Measurements from ENCODE around the gene HSPG2. TPM values are rescaled to one million over a fixed set of nuclear protein-coding genes. Genes with fewer than 3 reads are reported as not detected.
"Not testable (repeated sequence)": the region's sequence is repeated elsewhere in the genome, so short reads cannot be mapped to it uniquely, and the experiment has no call there.

HSPG2 gene
- total RNA-seq, 1 donor from 2014 or later: 1,406 TPM

DNA sequence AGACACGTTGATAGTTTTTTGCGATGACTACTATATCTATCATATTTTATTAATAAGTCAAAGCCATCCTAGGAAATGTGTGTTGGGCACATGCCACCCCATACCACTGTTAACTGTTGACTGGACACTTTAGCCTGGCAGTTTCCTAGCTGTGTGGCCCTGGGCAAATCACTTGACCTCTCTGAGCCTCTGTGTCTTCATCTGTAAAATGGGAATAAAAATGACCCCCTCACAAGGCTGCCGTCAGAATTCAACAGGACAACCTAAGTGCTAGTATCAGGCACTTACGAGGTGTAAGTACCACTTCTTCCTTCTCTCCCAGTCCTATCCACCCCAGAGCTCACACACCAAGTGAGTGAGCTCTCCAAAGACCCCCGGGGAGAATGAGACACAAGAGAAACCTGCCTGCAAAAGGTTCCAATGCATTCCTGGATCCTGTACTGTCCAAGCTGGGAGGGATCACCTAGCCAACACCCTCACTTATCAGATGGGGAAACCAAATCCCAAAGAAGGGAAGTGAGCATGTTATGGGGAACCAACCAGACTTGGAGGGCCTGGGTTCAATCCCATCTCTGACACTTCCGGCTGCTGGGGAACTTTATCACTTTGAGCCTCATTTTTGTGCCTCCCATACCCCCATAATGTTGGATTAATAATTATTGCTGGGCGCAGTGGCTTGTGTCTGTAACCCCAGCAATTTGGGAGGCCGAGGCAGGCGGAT lies 24.9 kb downstream of the HSPG2 start:
- no peak for DNase-seq

GRCh38 chr1:21911205-21912001 lies 25.7 kb downstream of the HSPG2 start:
- peak; percentile 43 for DNase-seq

- DNase-seq: peak; percentile 47
Measured at GRCh38 chr1:21910558-21911204, 26.4 kb downstream of the HSPG2 start.

- DNase-seq: peak; percentile 98
Measured at GRCh38 chr1:21909787-21910503, 27.2 kb downstream of the HSPG2 start.

DNA sequence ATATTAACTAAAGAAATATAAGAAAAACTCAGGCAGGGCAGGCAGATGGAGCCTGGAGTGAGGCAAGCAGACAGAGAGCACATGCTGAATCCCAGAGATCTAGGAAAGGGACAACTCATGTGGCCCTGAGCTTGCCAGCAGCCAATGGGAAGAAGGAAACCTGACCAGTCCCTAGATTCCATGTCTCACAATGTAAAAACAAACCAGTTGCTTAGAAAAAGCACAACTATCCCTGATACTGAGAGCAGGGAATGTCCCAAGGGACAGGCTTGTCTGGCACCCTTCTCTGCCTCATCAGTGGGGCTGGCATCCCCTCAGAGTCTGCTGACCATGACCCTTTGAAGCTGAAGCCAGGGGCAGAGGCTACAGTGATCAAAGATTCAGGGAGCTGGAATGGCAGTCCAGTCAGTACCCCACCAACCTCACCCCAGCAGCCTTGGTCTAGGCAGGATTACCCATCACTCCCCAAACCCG lies 27.8 kb downstream of the HSPG2 start:
- DNase-seq: peak; percentile 34

- not testable (repeated sequence) for DNase-seq
Measured at GRCh38 chr1:21907737-21908534, 29.2 kb downstream of the HSPG2 start.

DNA sequence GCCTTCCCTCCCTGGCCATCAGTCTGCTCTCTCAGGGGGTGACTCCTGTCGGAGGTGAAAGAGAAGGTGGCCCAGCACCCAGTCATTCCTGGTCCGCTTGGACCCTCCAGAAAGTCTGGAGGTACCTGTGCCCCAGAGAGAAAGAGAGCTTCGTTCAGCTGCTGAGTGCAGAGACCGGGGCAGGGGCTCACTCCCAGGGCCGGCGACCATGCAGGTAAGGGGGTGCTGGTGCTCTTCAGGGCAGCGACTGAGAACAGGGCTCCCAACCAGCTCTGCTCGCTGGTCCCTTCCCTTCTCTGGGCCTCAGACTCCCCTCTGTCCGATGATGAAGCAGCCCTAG lies 30.1 kb downstream of the HSPG2 start:
- DNase-seq: no peak

DNA sequence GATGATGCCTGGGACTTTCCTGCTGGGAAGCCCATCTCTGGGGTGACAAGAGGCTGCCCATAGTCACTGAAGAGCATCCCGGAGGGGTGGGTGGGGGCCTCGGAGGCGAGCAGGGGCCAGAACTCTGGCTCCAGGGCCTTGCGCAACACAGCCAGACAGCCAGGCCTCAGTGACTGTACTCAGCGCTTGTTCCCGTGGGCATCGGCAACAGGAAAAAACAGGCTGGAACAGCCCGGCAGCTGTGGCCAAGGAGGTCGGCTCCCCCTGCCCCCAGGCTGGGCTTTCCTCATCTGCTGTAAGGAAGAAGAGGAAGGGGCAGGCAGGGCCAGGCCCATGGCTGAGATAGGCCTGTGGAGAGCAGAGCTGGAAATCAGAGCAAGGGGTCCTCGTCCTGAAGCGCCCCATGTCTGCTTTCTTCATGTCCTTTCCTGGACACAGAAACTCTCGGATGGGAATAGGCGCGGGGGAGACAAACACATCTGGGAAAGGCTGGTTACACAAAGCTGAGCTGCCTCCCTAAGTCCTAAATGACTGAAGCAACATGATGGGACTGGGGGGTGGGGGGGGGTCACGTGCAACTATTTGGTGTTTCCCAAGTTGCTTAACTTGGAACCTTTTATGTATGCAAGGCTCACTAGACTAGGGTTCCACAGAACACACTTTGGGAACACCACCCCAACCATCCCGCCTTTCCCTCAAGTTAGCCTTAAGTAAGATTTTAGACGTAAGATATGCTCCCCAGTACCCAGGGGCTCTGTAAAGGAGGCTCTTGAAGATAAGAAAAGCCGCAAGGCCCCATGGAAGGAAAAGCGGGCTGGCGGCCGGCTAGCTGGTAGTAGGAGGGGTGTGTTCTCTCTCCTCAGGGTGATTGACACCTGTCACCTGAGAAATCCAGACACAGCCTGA lies 30.7 kb downstream of the HSPG2 start:
- DNase-seq: peak; percentile 96

GRCh38 chr1:21904704-21905520 lies 32.2 kb downstream of the HSPG2 start:
- peak; percentile 99 for DNase-seq

- DNase-seq: no peak
Measured at GRCh38 chr1:21904454-21904703, 32.7 kb downstream of the HSPG2 start.

GRCh38 chr1:21903638-21904453 lies 33.3 kb downstream of the HSPG2 start:
- DNase-seq: no peak

DNA sequence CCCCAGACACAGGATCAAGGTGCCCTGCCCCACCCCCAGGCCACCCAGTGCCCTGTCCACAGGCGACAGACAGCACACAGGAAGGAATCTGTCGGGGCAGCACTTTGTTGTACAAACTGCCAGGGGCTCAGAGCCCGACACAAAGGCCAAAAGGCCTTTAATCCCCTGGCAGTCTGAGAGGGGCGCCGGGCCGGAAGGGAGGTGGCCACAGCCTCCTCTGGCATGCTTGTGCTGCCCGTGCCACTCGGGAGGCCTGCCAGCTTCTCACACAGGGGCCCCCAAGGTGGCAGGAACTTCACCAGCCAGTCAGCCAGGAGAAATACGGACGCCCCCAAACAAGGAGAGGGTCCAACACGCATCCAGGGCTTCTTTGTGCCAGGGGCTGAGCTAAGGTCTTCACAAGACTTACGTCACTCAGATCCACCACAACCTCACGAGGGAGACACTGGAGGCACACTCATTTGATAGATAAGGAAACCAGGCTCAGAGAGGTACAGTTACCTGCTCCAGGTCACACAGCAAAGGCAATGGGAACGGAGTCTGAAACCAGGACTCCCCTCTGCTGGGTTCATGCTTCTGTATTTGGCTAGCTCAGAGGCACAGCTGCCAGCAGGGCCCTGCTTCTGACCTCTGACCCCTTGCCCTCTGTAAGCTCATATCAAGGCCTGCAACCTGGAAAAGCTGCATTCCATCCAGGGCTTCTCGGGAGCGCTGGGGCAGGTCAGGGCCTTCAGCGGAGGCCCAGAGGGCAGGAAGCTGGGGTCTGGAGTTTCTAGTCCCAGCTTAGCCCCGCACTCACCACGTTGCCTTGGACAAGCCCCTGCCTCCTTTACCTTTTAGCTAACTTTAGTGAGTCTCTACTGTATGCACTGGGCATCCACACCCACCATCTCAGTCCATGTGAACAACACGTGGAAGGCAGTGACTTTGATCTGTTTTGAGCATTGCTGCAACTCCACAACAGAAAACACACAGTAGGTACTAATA lies 34.8 kb downstream of the HSPG2 start:
- DNase-seq: peak; percentile 53

DNA sequence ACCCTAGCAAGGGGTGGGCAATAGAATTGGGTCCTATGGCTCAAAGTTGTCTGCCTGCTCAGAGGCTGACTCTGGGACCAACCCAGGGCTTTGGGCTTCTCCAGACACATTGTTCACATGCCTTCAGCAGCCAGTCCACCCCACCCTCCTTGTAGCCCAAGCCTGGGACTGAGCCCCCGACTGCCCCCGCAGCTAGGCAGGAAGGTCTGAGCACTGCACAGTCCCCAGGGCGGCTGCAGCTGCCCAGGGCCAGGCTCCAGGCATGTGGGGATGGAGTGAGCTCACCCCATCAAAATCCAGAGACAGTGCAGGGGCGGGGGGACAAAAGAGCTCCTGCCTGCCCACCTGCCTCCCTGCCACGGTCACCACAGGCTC lies 35.6 kb downstream of the HSPG2 start:
- DNase-seq: peak; percentile 77

DNA sequence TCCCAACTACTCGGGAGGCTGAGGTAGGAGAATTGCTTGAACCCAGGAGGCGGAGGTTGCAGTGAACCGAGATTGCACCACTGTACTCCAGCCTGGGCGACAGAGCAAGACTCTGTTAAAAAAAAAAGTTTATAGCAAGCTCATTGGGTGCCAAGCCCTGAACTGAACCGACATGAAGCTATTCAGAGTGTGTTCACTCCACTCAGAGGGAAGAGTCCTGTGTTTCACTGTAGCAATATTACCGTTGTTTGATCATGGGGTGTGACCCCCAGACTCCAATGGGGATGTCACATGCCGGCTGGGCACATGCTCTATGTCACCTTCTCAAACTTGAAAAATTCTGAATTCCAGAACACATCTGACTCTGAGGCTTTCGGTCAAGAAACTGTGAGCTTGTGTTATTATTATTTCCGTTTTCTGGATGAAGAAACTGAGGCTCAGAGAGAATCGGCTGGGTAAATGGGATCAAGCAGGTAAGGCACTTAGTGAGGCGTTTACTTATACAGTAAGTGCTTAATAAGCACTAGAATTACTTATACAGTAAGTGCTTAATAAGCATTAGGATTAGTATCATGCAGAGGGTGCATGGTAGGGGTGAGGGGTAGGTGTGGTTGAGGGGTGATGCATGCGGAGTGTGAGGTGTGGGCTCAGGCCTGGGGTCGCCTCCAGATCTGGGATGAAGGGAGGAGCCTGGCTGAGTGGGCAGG lies 36.2 kb downstream of the HSPG2 start:
- DNase-seq: no peak

DNA sequence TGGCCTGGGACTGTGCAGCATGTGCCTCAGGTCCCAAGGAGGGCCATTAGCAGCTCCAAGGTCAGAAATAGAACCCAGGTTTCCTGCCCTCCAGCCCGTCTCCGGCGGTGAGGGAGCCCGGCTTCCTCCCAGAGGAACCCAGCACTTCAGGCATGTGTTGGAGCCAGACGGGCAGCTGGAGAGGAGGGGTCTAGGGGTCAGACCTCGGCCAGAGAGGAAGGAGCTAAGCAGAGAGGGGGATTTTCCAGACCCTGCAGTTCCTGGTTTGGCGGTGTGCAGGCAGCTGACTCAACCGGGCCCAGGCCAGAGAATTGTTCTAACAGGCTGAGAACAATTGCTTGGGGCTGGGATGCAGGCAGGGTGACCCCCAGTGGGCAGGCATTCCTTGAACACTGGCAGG lies 37.1 kb downstream of the HSPG2 start:
- DNase-seq: peak; percentile 96

- DNase-seq: no peak
Measured at GRCh38 chr1:21899267-21899810, 37.8 kb downstream of the HSPG2 start.

Measured in dermis blood vessel endothelial cell (primary cell).